ENCODE measurements around the gene HTR2B.

DNA sequence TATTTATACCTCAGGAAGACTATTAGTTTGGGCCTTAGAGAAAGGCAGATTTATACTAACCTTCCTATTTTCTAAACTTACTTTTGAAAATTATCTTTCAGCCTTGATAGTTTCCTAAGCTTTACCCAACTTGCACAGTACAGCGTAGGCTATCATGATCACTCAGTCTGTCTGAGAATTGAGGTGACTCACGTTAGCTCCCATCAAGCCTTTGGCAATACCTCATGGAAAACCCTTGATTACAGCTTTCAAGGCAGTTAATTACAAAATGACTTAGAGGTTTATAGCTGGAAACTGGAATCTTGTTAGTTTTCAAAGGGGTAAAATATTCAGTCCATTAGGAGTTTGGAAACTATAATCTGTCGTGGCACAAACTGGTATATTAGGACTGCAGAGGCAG, 47.2 kb upstream of the HTR2B start:
- TF ChIP-seq CTCF (CRISPR knock-in tag; IDR thresholded peaks at IDR 0.05) (no peak), FOXP4 (CRISPR knock-in tag; IDR thresholded peaks at IDR 0.05) (no peak), ZNF296 (CRISPR knock-in tag; conservative IDR thresholded peaks at IDR 0.05) (no peak), ARID2 (CRISPR knock-in tag; IDR thresholded peaks at IDR 0.05; ENCODE audit: borderline replicate concordance) (no peak), ZBTB40 (IDR thresholded peaks at IDR 0.05) (no peak), ZBTB40 (CRISPR knock-in tag; IDR thresholded peaks at IDR 0.05) (no peak)
- TF ChIP-seq, protein P1, sequence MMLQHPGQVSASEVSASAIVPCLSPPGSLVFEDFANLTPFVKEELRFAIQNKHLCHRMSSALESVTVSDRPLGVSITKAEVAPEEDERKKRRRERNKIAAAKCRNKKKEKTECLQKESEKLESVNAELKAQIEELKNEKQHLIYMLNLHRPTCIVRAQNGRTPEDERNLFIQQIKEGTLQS (CRISPR knock-in tag; IDR thresholded peaks at IDR 0.05) = no peak

Measured in HepG2 (cell line).